HCT116 (cell line): Measurements from ENCODE around the gene TAL2. TPM values are rescaled to one million over a fixed set of nuclear protein-coding genes. Genes with fewer than 3 reads are reported as not detected.

Source experiments
- ATAC-seq: fragments of 200-7000 bp; cut with Tn5 transposase; 2 replicates; pipeline ENCODE4 v1.9.1; 2020; ENCODE audit warnings: mild to moderate bottlenecking, moderate library complexity
- BruUV-seq: library from RNA; stranded (reverse); fragments of 400-500 nt; replicated peaks from 2 replicates; lab custom pipeline; 2021; lab: Mats Ljungman, UMichigan
- CTCF ChIA-PET: fragments of 300-600 bp; sonication (Branson Sonifier 250); formaldehyde crosslinking; loops from one replicate; lab custom pipeline; 2021; ENCODE audit warnings: antibody characterized with exemption; lab: Charles Lee
- POLR2A ChIA-PET: fragments of 300-600, 350-600 bp; sonication (Branson Sonifier 250); formaldehyde crosslinking; loops from one replicate; lab custom pipeline; 2021; ENCODE audit warnings: antibody characterized with exemption; lab: Charles Lee
- RAD21 ChIA-PET, 2 experiments: fragments of 300-600 bp; sonication (Branson Sonifier 250); formaldehyde crosslinking; loops; one replicate each; lab custom pipeline; 2023; ENCODE audit warnings: low total read pairs in 2 of 2; ENCODE audit not compliant: uncharacterized antibody in 2 of 2, unreplicated experiment in 2 of 2, low non-redundant PET in 1 of 2; lab: Charles Lee
- DNase-seq: peaks from one replicate; pipeline ENCODE4 v3.0.0-alpha.2; 2010; ENCODE audit warnings: low read depth, low spot score
- H2AFZ ChIP-seq: fragments of 200-600 bp; shearing (Covaris generic), sonication (generic); 2 replicates; pipeline ENCODE4 v1.6.1; 2017; ENCODE audit warnings: low read depth, mixed run types, mixed read lengths, antibody characterized with exemption, low read length; ENCODE audit not compliant: poor library complexity, severe bottlenecking
- H3K27ac ChIP-seq: 2 replicates; pipeline ENCODE4 v1.5.1; 2012; ENCODE audit warnings: low read depth, low read length
- H3K27me3 ChIP-seq: fragments of 200-600 bp; sonication (generic); 2 replicates; pipeline ENCODE4 v1.6.1; 2016; ENCODE audit warnings: mixed run types, low read length, mixed read lengths; ENCODE audit not compliant: insufficient read depth
- H3K36me3 ChIP-seq, 2 experiments: fragments of 200-500 bp in 1 of 2; fragments of 200-600 bp in 1 of 2; sonication (Bioruptor generic) in 1 of 2; sonication (generic) in 1 of 2; 2 replicates each; pipeline versions ENCODE4 v1.5.1 to v1.6.1; 2014 to 2016; ENCODE audit warnings: low read length in 2 of 2, inconsistent platforms in 1 of 2, mixed read lengths in 1 of 2, mixed run types in 1 of 2; ENCODE audit not compliant: insufficient read depth in 2 of 2, control insufficient read depth in 1 of 2
- H3K4me1 ChIP-seq, 2 experiments: fragments of 200-600 bp in 1 of 2; sonication (generic) in 1 of 2; 2 replicates each; pipeline versions ENCODE4 v1.5.1 to v1.6.1; 2012 to 2017; ENCODE audit warnings: low read length in 2 of 2, inconsistent platforms in 1 of 2, mild to moderate bottlenecking in 1 of 2, mixed read lengths in 1 of 2, mixed run types in 1 of 2, moderate library complexity in 1 of 2; ENCODE audit not compliant: insufficient read depth in 2 of 2, control insufficient read depth in 1 of 2
- H3K4me2 ChIP-seq: fragments of 200-600 bp; sonication (generic); 2 replicates; pipeline ENCODE4 v1.6.1; 2017; ENCODE audit warnings: mixed run types, low read length, mixed read lengths
- H3K4me3 ChIP-seq, 2 experiments: fragments of 200-600 bp in 1 of 2; sonication (generic) in 1 of 2; replicated peaks in 1 of 2; 2 replicates each; pipeline ENCODE4 v1.5.1; 2011 to 2016; ENCODE audit warnings: low read length in 2 of 2, control low read depth in 1 of 2, low read depth in 1 of 2, mild to moderate bottlenecking in 1 of 2, mixed read lengths in 1 of 2, mixed run types in 1 of 2
- H3K79me2 ChIP-seq: fragments of 200-600 bp; sonication (generic); 2 replicates; pipeline ENCODE4 v1.6.1; 2017; ENCODE audit warnings: mild to moderate bottlenecking, mixed run types, low read length, moderate library complexity, mixed read lengths; ENCODE audit not compliant: insufficient read depth
- H3K9ac ChIP-seq: fragments of 200-600 bp; sonication (generic); 2 replicates; pipeline ENCODE4 v1.6.1; 2016; ENCODE audit warnings: low read length, mixed read lengths
- H3K9me2 ChIP-seq: fragments of 200-600 bp; sonication (generic), shearing (Covaris generic); 2 replicates; pipeline ENCODE4 v1.6.1; 2017; ENCODE audit warnings: mixed run types, mild to moderate bottlenecking, moderate library complexity; ENCODE audit not compliant: insufficient read depth
- H3K9me3 ChIP-seq, 2 experiments: fragments of 200-500 bp in 1 of 2; fragments of 200-600 bp in 1 of 2; sonication (Bioruptor generic) in 1 of 2; sonication (generic) in 1 of 2; 2 replicates each; pipeline ENCODE4 v1.6.1; 2014 to 2017; ENCODE audit warnings: low read length in 2 of 2, mixed read lengths in 2 of 2, inconsistent platforms in 1 of 2, low read depth in 1 of 2, mild to moderate bottlenecking in 1 of 2, mixed run types in 1 of 2, moderate library complexity in 1 of 2; ENCODE audit not compliant: control insufficient read depth in 1 of 2, insufficient read depth in 1 of 2
- H4K20me1 ChIP-seq: fragments of 200-600 bp; sonication (generic), shearing (Covaris generic); 2 replicates; pipeline ENCODE4 v1.6.1; 2017; ENCODE audit warnings: mixed run types, mild to moderate bottlenecking, moderate library complexity; ENCODE audit not compliant: insufficient read depth
- CEBPB ChIP-seq: IDR thresholded peaks from 2 replicates; pipeline ENCODE4 v1.6.1; 2012; ENCODE audit warnings: low read depth
- ELF1 ChIP-seq: IDR thresholded peaks from 2 replicates; pipeline ENCODE4 v1.6.1; 2012; ENCODE audit warnings: low read depth, borderline replicate concordance
- EZH2 ChIP-seq: fragments of 200-600 bp; sonication (generic); IDR thresholded peaks from 2 replicates; pipeline ENCODE4 v1.6.1; 2017; ENCODE audit warnings: antibody characterized with exemption, mixed run types
- EZH2phosphoT487 ChIP-seq: fragments of 200-600 bp; IDR thresholded peaks from 2 replicates; pipeline ENCODE4 v1.6.1; 2018; ENCODE audit warnings: antibody characterized with exemption, borderline replicate concordance
- POLR2A ChIP-seq: IDR thresholded peaks from 2 replicates; pipeline ENCODE4 v1.7.0; 2011; ENCODE audit warnings: borderline replicate concordance; ENCODE audit not compliant: insufficient read depth, insufficient read length; ENCODE audit errors: extremely low read depth
- TCF7L2 ChIP-seq: IDR thresholded peaks from 2 replicates; pipeline ENCODE4 v1.7.0; 2011; ENCODE audit warnings: borderline replicate concordance, inconsistent platforms; ENCODE audit not compliant: insufficient read depth, insufficient read length; ENCODE audit errors: extremely low read depth
- YY1 ChIP-seq: IDR thresholded peaks from 2 replicates; pipeline ENCODE4 v1.6.1; 2011; ENCODE audit warnings: low read length, low read depth, moderate library complexity, mild to moderate bottlenecking; ENCODE audit not compliant: insufficient replicate concordance; ENCODE audit errors: extremely low read depth
- intact Hi-C: fragments of 100-400 bp; cut with micrococcal nuclease; formaldehyde crosslinking; loops from 2 replicates; pipeline ENCODE4 v1.10.0; 2022
- total RNA-seq: library from RNA; stranded (reverse); gene quantifications from one replicate; pipeline ENCODE4 v1.2.1, GENCODE V29; 2021; ENCODE audit not compliant: unreplicated experiment
- TF ChIP-seq, protein P1 (sequence below): IDR thresholded peaks from 2 replicates; pipeline ENCODE4 v1.6.1; 2012; ENCODE audit warnings: low read depth
- TF ChIP-seq, protein P2 (sequence below), 3 experiments: fragments of 200-600 bp in 1 of 3; sonication (generic) in 1 of 3; IDR thresholded peaks in 2 of 3; conservative IDR thresholded peaks in 1 of 3; 2 replicates each; pipeline ENCODE4 v1.5.1; 2012 to 2017; ENCODE audit warnings: low read depth in 2 of 3, low read length in 2 of 3, antibody characterized with exemption in 1 of 3, borderline replicate concordance in 1 of 3, control low read depth in 1 of 3, mild to moderate bottlenecking in 1 of 3, mixed read lengths in 1 of 3, mixed run types in 1 of 3, moderate library complexity in 1 of 3; ENCODE audit not compliant: insufficient read depth in 1 of 3

Gene TAL2
- total RNA-seq, 1 experiment from 2014 or later, result not detected

DNA sequence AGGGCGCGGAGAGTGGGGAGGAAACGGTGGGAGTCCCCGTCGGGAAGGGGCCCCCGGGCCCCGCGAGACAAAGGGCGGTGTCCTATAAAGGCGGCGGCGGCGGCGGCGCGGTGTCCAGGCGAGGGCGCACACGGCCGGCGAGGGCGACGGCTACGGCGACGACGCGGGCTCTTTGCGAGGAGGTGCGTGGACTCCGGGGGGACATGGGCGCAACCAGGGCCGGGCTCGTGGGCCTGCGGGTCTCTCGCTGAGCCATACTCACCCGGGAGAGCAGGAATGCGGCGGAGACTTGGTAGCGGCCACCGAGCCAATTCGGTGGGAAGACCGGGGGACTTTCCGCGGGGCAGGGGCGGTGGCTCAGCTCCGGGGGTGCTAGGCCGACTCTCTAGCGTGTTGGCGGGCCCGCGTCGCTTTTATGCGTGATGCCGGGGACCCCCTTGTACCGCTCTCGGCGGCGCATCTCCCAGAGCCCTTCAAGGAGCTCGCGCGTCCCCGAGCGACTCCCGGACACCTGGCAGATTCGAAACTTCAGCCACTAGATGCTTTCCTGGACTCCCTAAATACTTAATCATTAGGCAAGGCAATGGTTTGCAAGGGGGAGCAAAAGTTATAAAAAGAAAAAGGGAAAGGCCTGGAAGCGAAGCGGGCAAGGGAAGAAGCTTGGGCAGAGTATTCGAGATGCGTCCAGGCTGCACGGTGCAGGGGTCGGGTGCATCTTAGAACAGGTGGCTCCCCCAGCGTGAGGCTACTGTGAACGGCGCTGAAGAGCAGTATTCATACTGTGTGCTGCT lies 5.9 kb upstream of the TAL2 start:
- H3K9ac ChIP-seq, result no peak overlapping the region
- no peak for TF ChIP-seq ELF1
- TF ChIP-seq, protein P1, sequence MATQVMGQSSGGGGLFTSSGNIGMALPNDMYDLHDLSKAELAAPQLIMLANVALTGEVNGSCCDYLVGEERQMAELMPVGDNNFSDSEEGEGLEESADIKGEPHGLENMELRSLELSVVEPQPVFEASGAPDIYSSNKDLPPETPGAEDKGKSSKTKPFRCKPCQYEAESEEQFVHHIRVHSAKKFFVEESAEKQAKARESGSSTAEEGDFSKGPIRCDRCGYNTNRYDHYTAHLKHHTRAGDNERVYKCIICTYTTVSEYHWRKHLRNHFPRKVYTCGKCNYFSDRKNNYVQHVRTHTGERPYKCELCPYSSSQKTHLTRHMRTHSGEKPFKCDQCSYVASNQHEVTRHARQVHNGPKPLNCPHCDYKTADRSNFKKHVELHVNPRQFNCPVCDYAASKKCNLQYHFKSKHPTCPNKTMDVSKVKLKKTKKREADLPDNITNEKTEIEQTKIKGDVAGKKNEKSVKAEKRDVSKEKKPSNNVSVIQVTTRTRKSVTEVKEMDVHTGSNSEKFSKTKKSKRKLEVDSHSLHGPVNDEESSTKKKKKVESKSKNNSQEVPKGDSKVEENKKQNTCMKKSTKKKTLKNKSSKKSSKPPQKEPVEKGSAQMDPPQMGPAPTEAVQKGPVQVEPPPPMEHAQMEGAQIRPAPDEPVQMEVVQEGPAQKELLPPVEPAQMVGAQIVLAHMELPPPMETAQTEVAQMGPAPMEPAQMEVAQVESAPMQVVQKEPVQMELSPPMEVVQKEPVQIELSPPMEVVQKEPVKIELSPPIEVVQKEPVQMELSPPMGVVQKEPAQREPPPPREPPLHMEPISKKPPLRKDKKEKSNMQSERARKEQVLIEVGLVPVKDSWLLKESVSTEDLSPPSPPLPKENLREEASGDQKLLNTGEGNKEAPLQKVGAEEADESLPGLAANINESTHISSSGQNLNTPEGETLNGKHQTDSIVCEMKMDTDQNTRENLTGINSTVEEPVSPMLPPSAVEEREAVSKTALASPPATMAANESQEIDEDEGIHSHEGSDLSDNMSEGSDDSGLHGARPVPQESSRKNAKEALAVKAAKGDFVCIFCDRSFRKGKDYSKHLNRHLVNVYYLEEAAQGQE, result no peak
- TF ChIP-seq EZH2, result no peak
- TF ChIP-seq CEBPB, result no peak
- no peak for TF ChIP-seq EZH2phosphoT487
- TF ChIP-seq YY1, result no peak
- no peak for TF ChIP-seq POLR2A
- TF ChIP-seq, protein P2, sequence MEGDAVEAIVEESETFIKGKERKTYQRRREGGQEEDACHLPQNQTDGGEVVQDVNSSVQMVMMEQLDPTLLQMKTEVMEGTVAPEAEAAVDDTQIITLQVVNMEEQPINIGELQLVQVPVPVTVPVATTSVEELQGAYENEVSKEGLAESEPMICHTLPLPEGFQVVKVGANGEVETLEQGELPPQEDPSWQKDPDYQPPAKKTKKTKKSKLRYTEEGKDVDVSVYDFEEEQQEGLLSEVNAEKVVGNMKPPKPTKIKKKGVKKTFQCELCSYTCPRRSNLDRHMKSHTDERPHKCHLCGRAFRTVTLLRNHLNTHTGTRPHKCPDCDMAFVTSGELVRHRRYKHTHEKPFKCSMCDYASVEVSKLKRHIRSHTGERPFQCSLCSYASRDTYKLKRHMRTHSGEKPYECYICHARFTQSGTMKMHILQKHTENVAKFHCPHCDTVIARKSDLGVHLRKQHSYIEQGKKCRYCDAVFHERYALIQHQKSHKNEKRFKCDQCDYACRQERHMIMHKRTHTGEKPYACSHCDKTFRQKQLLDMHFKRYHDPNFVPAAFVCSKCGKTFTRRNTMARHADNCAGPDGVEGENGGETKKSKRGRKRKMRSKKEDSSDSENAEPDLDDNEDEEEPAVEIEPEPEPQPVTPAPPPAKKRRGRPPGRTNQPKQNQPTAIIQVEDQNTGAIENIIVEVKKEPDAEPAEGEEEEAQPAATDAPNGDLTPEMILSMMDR (IDR thresholded peaks at IDR 0.05 in 2 of 3, conservative IDR thresholded peaks at IDR 0.05 in 1 of 3; ENCODE audit: borderline replicate concordance in 1 of 3, insufficient read depth in 1 of 3, low read depth in 2 of 3, low read length in 2 of 3), result no peak
- TF ChIP-seq TCF7L2, result no peak
- H3K27me3 ChIP-seq, result no peaks in the 10 kb centered on the region
- ChIA-PET RAD21 (no interaction called here), CTCF (no interaction called here), POLR2A (no interaction called here)
- ATAC-seq (no peak), DNase-seq (no peak)
- H3K4me2 ChIP-seq, result no peak overlapping the region
- H3K27ac ChIP-seq, result no peak overlapping the region
- no peaks in the 10 kb centered on the region for H3K9me3 ChIP-seq
- no TSS peak for BruUV-seq
- no peaks in the 10 kb centered on the region for H4K20me1 ChIP-seq
- intact Hi-C loops, result no loop called here
- H3K79me2 ChIP-seq, result no peaks in the 10 kb centered on the region
- no peaks in the 10 kb centered on the region for H3K36me3 ChIP-seq
- no peaks in the 10 kb centered on the region for H3K9me2 ChIP-seq
- no peaks in the 10 kb centered on the region for H3K4me1 ChIP-seq
- H2AFZ ChIP-seq, result no peak overlapping the region
- no peak overlapping the region for H3K4me3 ChIP-seq
